Fibroblast of lung (primary cell): ENCODE measurements around the gene NLRC5. TPM values are rescaled to one million over a fixed set of nuclear protein-coding genes. Genes with fewer than 3 reads are reported as not detected.

ENCODE experiments used
- DNase-seq, 2 donors: peaks; one replicate each; pipeline versions ENCODE4 v3.0.0 to v3.0.0-alpha.2; 2010; ENCODE audit warnings: low read depth in 2 of 2
- H2AFZ ChIP-seq: 2 replicates; pipeline ENCODE4 v1.5.1; 2012; ENCODE audit warnings: low read length, control low read depth, inconsistent platforms
- H3K27ac ChIP-seq: 2 replicates; pipeline ENCODE4 v1.5.1; 2011; ENCODE audit warnings: low read length, control low read depth; ENCODE audit not compliant: insufficient read depth
- H3K27me3 ChIP-seq: 2 replicates; pipeline ENCODE4 v1.5.1; 2011; ENCODE audit warnings: mild to moderate bottlenecking, low read length; ENCODE audit not compliant: control insufficient read depth, insufficient read depth
- H3K36me3 ChIP-seq: 2 replicates; pipeline ENCODE4 v1.5.1; 2011; ENCODE audit warnings: low read length; ENCODE audit not compliant: control insufficient read depth, insufficient read depth
- H3K4me1 ChIP-seq: 2 replicates; pipeline ENCODE4 v1.5.1; 2011; ENCODE audit warnings: low read length; ENCODE audit not compliant: control insufficient read depth, insufficient read depth; ENCODE audit errors: extremely low read depth
- H3K4me2 ChIP-seq: 2 replicates; pipeline ENCODE4 v1.5.1; 2011; ENCODE audit warnings: low read length, control low read depth; ENCODE audit not compliant: insufficient read depth; ENCODE audit errors: extremely low read depth
- H3K4me3 ChIP-seq, 4 experiments: fragments of 200-600 bp in 1 of 4; sonication (generic) in 1 of 4; replicated peaks in 1 of 4; 2 replicates each; pipeline ENCODE4 v1.5.1; 2011 to 2016; ENCODE audit warnings: low read length in 4 of 4, low read depth in 3 of 4, mild to moderate bottlenecking in 3 of 4, control low read depth in 2 of 4, inconsistent platforms in 1 of 4, mixed read lengths in 1 of 4; ENCODE audit not compliant: insufficient read depth in 1 of 4; ENCODE audit errors: control extremely low read depth in 1 of 4
- H3K79me2 ChIP-seq: 2 replicates; pipeline ENCODE4 v1.5.1; 2012; ENCODE audit warnings: mild to moderate bottlenecking, low read length, inconsistent platforms; ENCODE audit not compliant: control insufficient read depth, insufficient read depth
- H3K9ac ChIP-seq: 2 replicates; pipeline ENCODE4 v1.5.1; 2011; ENCODE audit warnings: mild to moderate bottlenecking, low read length, control low read depth; ENCODE audit not compliant: insufficient read depth
- H3K9me3 ChIP-seq: 2 replicates; pipeline ENCODE4 v1.5.1; 2012; ENCODE audit warnings: low read depth, low read length; ENCODE audit not compliant: control insufficient read depth, insufficient read depth
- H4K20me1 ChIP-seq: 2 replicates; pipeline ENCODE4 v1.5.1; 2011; ENCODE audit warnings: low read length; ENCODE audit not compliant: control insufficient read depth, insufficient read depth; ENCODE audit errors: extremely low read depth
- EZH2 ChIP-seq: IDR thresholded peaks from 2 replicates; pipeline ENCODE4 v1.5.1; 2012; ENCODE audit warnings: low read length, control low read depth, mild to moderate bottlenecking; ENCODE audit errors: missing control alignments
- polyA plus RNA-seq, 2 donors: library from polyadenylated mRNA; depleted of rRNA in 1 of 2; stranded (reverse) in 1 of 2; unstranded in 1 of 2; fragments of >200 nt; gene quantifications; 2 replicates each; pipeline ENCODE4 v1.2.1, GENCODE V29; 2011 to 2012; ENCODE audit warnings: missing spikeins in 1 of 2
- total RNA-seq: library from RNA; depleted of rRNA; stranded (reverse); fragments of >200 nt; gene quantifications from 2 replicates; pipeline ENCODE4 v1.2.1, GENCODE V29; 2014
- TF ChIP-seq, protein P1 (sequence below), 2 donors: IDR thresholded peaks in 1 of 2; conservative IDR thresholded peaks in 1 of 2; 1 replicate in 1 of 2; 2 replicates in 1 of 2; pipeline ENCODE4 v1.5.1; 2011 to 2012; ENCODE audit warnings: low read length in 2 of 2, control low read depth in 1 of 2, inconsistent platforms in 1 of 2, low read depth in 1 of 2, mild to moderate bottlenecking in 1 of 2

The NLRC5 gene
- total and polyA plus RNA-seq, 2 donors (not counting 1 experiment from before 2014, with no cell fraction given) = 22.2 to 43.6 TPM

DNA sequence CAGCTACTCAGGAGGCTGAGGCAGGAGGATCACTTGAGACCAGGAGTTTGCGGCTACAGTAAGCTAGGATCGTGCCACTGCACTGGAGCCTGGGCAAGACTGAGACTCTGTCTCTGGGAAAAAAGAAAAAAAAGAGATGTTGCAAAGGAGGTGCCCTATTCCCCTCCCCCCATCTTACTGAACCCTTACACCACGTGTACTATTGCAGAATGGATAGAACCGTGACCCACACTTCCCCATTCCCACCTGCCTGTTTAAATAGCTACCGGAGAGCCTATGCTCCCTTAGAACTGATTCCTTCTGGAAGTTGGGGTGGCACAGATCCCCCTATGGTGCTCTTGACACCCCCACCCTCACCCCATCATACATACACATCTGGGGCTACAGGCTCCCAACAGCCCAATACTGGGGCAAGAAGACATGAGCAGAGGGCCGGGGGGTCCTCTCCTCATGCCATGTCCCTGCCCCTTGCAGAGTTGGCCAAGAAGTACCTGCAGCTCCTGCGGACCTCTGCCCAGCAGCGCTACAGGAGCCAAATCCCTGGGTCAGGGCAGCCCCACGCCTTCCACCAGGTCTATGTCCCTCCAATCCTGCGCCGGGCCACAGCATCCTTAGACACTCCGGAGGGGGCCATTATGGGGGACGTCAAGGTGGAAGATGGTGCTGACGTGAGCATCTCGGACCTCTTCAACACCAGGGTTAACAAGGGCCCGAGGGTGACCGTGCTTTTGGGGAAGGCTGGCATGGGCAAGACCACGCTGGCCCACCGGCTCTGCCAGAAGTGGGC lies 35.7 kb downstream of the NLRC5 start:
- Histone ChIP-seq H3K9ac (no peak overlapping the region), H3K79me2 (no peaks in the 10 kb centered on the region), H3K9me3 (no peaks in the 10 kb centered on the region), H3K4me3 (no peak overlapping the region), H3K27me3 (no peaks in the 10 kb centered on the region), H3K4me2 (no peak overlapping the region), H4K20me1 (no peaks in the 10 kb centered on the region), H3K36me3 (peaks cover 26% of the 10 kb centered on the region), H3K4me1 (no peaks in the 10 kb centered on the region), H3K27ac (no peak overlapping the region), H2AFZ (no peak overlapping the region)
- TF ChIP-seq EZH2 = no peak
- TF ChIP-seq, protein P1, sequence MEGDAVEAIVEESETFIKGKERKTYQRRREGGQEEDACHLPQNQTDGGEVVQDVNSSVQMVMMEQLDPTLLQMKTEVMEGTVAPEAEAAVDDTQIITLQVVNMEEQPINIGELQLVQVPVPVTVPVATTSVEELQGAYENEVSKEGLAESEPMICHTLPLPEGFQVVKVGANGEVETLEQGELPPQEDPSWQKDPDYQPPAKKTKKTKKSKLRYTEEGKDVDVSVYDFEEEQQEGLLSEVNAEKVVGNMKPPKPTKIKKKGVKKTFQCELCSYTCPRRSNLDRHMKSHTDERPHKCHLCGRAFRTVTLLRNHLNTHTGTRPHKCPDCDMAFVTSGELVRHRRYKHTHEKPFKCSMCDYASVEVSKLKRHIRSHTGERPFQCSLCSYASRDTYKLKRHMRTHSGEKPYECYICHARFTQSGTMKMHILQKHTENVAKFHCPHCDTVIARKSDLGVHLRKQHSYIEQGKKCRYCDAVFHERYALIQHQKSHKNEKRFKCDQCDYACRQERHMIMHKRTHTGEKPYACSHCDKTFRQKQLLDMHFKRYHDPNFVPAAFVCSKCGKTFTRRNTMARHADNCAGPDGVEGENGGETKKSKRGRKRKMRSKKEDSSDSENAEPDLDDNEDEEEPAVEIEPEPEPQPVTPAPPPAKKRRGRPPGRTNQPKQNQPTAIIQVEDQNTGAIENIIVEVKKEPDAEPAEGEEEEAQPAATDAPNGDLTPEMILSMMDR (conservative IDR thresholded peaks at IDR 0.05 in 1 of 2, IDR thresholded peaks at IDR 0.05 in 1 of 2; ENCODE audit: low read depth in 1 of 2, low read length in 2 of 2) = no peak
- no peak for DNase-seq

DNA sequence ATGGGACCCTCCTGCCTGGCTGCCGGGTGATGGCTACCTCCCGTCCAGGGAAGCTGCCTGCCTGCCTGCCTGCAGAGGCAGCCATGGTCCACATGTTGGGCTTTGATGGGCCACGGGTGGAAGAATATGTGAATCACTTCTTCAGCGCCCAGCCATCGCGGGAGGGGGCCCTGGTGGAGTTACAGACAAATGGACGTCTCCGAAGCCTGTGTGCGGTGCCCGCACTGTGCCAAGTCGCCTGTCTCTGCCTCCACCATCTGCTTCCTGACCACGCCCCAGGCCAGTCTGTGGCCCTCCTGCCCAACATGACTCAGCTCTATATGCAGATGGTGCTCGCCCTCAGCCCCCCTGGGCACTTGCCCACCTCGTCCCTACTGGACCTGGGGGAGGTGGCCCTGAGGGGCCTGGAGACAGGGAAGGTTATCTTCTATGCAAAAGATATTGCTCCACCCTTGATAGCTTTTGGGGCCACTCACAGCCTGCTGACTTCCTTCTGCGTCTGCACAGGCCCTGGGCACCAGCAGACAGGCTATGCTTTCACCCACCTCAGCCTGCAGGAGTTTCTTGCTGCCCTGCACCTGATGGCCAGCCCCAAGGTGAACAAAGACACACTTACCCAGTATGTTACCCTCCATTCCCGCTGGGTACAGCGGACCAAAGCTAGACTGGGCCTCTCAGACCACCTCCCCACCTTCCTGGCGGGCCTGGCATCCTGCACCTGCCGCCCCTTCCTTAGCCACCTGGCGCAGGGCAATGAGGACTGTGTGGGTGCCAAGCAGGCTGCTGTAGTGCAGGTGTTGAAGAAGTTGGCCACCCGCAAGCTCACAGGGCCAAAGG lies 36.8 kb downstream of the NLRC5 start:
- Histone ChIP-seq H3K4me2 (no peak overlapping the region), H4K20me1 (no peaks in the 10 kb centered on the region), H3K4me1 (no peaks in the 10 kb centered on the region), H3K36me3 (peaks cover 21% of the 10 kb centered on the region), H3K4me3 (no peak overlapping the region), H2AFZ (no peak overlapping the region), H3K27me3 (no peaks in the 10 kb centered on the region), H3K27ac (no peak overlapping the region), H3K79me2 (no peaks in the 10 kb centered on the region), H3K9ac (no peak overlapping the region), H3K9me3 (no peaks in the 10 kb centered on the region)
- TF ChIP-seq EZH2 = no peak
- TF ChIP-seq, protein P1 (conservative IDR thresholded peaks at IDR 0.05 in 1 of 2, IDR thresholded peaks at IDR 0.05 in 1 of 2; ENCODE audit: low read depth in 1 of 2, low read length in 2 of 2) = no peak
- no peak for DNase-seq

DNA sequence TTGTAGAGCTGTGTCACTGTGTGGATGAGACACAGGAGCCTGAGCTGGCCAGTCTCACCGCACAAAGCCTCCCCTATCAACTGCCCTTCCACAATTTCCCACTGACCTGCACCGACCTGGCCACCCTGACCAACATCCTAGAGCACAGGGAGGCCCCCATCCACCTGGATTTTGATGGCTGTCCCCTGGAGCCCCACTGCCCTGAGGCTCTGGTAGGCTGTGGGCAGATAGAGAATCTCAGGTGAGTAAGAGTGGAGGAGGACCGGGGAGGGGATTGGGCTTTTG lies 37.4 kb downstream of the NLRC5 start:
- DNase-seq = no peak
- Histone ChIP-seq H3K4me2 (no peak overlapping the region), H3K27ac (no peak overlapping the region), H3K4me3 (no peak overlapping the region), H3K4me1 (no peaks in the 10 kb centered on the region), H3K9ac (no peak overlapping the region), H3K27me3 (no peaks in the 10 kb centered on the region), H3K9me3 (no peaks in the 10 kb centered on the region), H3K79me2 (no peaks in the 10 kb centered on the region), H4K20me1 (no peaks in the 10 kb centered on the region), H3K36me3 (peaks cover 17% of the 10 kb centered on the region), H2AFZ (no peak overlapping the region)
- TF ChIP-seq, protein P1 (conservative IDR thresholded peaks at IDR 0.05 in 1 of 2, IDR thresholded peaks at IDR 0.05 in 1 of 2; ENCODE audit: low read depth in 1 of 2, low read length in 2 of 2) = no peak
- TF ChIP-seq EZH2 = no peak
